ENCODE measurements around the gene LETM1. TPM values are rescaled to one million over a fixed set of nuclear protein-coding genes. Genes with fewer than 3 reads are reported as not detected.

LETM1 gene
- total and polyA plus RNA-seq, 2 of the 13 experiments (the other 11 are each of a cell fraction or from before 2014, with no cell fraction given), result 9.7 to 41.6 TPM

- Histone ChIP-seq H3K36me3 (replicated peaks in 1 of 2; ENCODE audit: control insufficient read depth in 1 of 2, insufficient read depth in 2 of 2, low read length in 2 of 2) (no peaks in the 10 kb centered on the region), H3K79me2 (ENCODE audit: insufficient read depth, low read length) (peaks cover 2% of the 10 kb centered on the region), H3K4me3 (replicated peaks in 1 of 3; ENCODE audit: insufficient read depth in 1 of 3, low read depth in 2 of 3, low read length in 3 of 3) (no peak overlapping the region; a peak in 1 of 6 replicates), H3K27me3 (ENCODE audit: control insufficient read depth in 1 of 2, insufficient read depth in 2 of 2, low read length in 2 of 2) (no peaks in the 10 kb centered on the region), H3K27ac (ENCODE audit: extremely low read length, insufficient read depth, low read length) (peak overlapping the region; percentile 86), H4K20me1 (ENCODE audit: insufficient read depth, low read length) (no peaks in the 10 kb centered on the region), H3K4me2 (ENCODE audit: low read depth, low read length) (peak overlapping the region; percentile 87; the same call in 1 of the 2 replicates), H3K9ac (ENCODE audit: insufficient read depth, low read depth, low read length) (peak overlapping the region; percentile 35; the same call in 1 of the 2 replicates), H2AFZ (ENCODE audit: low read length) (no peak overlapping the region), H3K9me3 (ENCODE audit: low read length) (no peaks in the 10 kb centered on the region), H3K4me1 (ENCODE audit: insufficient read depth, low read length) (peaks cover 96% of the 10 kb centered on the region)
- ATAC-seq, result no peak
- in situ Hi-C loops (cut with HindIII; ENCODE audit: extremely low pct_ligation_motif_present, low pct_unique_long_range_greater_than_20kb) (no loop called here), intact Hi-C loops (cut with micrococcal nuclease; ENCODE audit: unreplicated experiment) (no loop called here)
- ChIA-PET POLR2A (interaction anchor here (0.8 to 34.3 kb wide), 5 partner anchors 9 to 28 kb away, joined by 3 to 1258 read pairs (median 14); partner anchors contain the start of gene FGFR3), CTCF (ENCODE audit: low intra/inter-chr PET ratio, low total read pairs) (no interaction called here)
- no peak for FAIRE-seq
- no peak for TF ChIP-seq ZNF577 (CRISPR knock-in tag; IDR thresholded peaks at IDR 0.05; ENCODE audit: borderline replicate concordance, low read depth)
- peak; percentile 15; the same call in 1 of the 2 replicates for TF ChIP-seq SP4 (CRISPR knock-in tag; IDR thresholded peaks at IDR 0.05)
- TF ChIP-seq ZNF44 (CRISPR knock-in tag; IDR thresholded peaks at IDR 0.05), result no peak
- TF ChIP-seq MTA3 (CRISPR knock-in tag; IDR thresholded peaks at IDR 0.05), result no peak
- TF ChIP-seq SRY (CRISPR knock-in tag; IDR thresholded peaks at IDR 0.05), result 0 out of 2 replicates have a peak, but pooled peaks have one; percentile 53
- peak; percentile 2; the same call in 1 of the 2 replicates for TF ChIP-seq ZNF747 (CRISPR knock-in tag; IDR thresholded peaks at IDR 0.05; ENCODE audit: borderline replicate concordance)
- TF ChIP-seq ZBTB42 (CRISPR knock-in tag; IDR thresholded peaks at IDR 0.05), result 0 out of 2 replicates have a peak, but pooled peaks have one; percentile 4
- no peak for TF ChIP-seq ZNF598 (CRISPR knock-in tag; IDR thresholded peaks at IDR 0.05; ENCODE audit: borderline replicate concordance)
- TF ChIP-seq PBX3 (CRISPR knock-in tag; IDR thresholded peaks at IDR 0.05; ENCODE audit: borderline replicate concordance), result no peak
- TF ChIP-seq, protein P1, sequence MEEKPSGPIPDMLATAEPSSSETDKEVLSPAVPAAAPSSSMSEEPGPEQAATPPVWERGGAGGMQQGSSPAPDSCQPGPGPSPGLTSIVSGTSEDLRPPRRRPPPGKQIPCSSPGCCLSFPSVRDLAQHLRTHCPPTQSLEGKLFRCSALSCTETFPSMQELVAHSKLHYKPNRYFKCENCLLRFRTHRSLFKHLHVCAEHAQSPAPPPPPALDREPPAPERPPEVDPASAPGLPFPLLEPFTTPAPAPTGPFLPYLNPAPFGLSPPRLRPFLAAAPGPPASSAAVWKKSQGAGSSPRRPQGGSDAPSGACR (CRISPR knock-in tag; IDR thresholded peaks at IDR 0.05), result no peak
- peak; percentile 63; the same call in 1 of the 2 replicates for TF ChIP-seq ZNF768 (CRISPR knock-in tag; IDR thresholded peaks at IDR 0.05)
- no peak for TF ChIP-seq BCL6 (CRISPR knock-in tag; IDR thresholded peaks at IDR 0.05)
- DNase-seq (ENCODE audit: low spot score), result no peak
- WGBS (ENCODE audit: low lambda C conversion rate), result 81% methylated on average over 13 of the region's 14 CpGs
- no TSS peak for BruUV-seq (replicated peaks)
These were observed 75.5 kb downstream of the LETM1 start for GRCh38 chr4:1780435-1780834.
